Endothelial cell (in vitro differentiated cells): ENCODE results near the gene SAC3D1. TPM values are rescaled to one million over a fixed set of nuclear protein-coding genes. Genes with fewer than 3 reads are reported as not detected.
A peak's percentile ranks its signal among the peaks of the same experiment; 100 is the strongest.

ENCODE experiments used
- DNase-seq: peaks from one replicate; pipeline ENCODE4 v3.0.0; 2021; ENCODE audit warnings: low spot score
- H3K27ac Mint-ChIP-seq: one replicate; pipeline ENCODE4 v1.8.0; 2021; ENCODE audit warnings: mixed read lengths, inconsistent platforms; ENCODE audit not compliant: unreplicated experiment
- H3K27me3 Mint-ChIP-seq: one replicate; pipeline ENCODE4 v1.8.0; 2021; ENCODE audit warnings: mild to moderate bottlenecking, moderate library complexity, mixed read lengths, inconsistent platforms; ENCODE audit not compliant: unreplicated experiment
- H3K36me3 Mint-ChIP-seq: one replicate; pipeline ENCODE4 v1.8.0; 2021; ENCODE audit warnings: mild to moderate bottlenecking, low read depth, mixed read lengths, inconsistent platforms; ENCODE audit not compliant: unreplicated experiment
- H3K4me1 Mint-ChIP-seq: one replicate; pipeline ENCODE4 v1.8.0; 2021; ENCODE audit warnings: mild to moderate bottlenecking, mixed read lengths, inconsistent platforms; ENCODE audit not compliant: unreplicated experiment
- H3K4me3 Mint-ChIP-seq: one replicate; pipeline ENCODE4 v1.8.0; 2021; ENCODE audit warnings: mild to moderate bottlenecking, mixed read lengths, inconsistent platforms; ENCODE audit not compliant: unreplicated experiment
- H3K9me3 Mint-ChIP-seq: one replicate; pipeline ENCODE4 v1.8.0; 2021; ENCODE audit warnings: mixed read lengths, inconsistent platforms; ENCODE audit not compliant: unreplicated experiment
- total RNA-seq: library from RNA; stranded (reverse); fragmentation: NEBNext Ultra II Directional; extraction: Animal tissue kit (Norgen Biotek cat#: 25700); gene quantifications from one replicate; pipeline ENCODE4 v1.2.1, GENCODE V29; 2021; ENCODE audit not compliant: unreplicated experiment
- TF ChIP-seq, protein P1 (sequence below): fragments of 200-600 bp; sonication (generic); IDR thresholded peaks from one replicate; pipeline ENCODE4 v1.5.0; 2021; ENCODE audit warnings: antibody characterized with exemption; ENCODE audit not compliant: unreplicated experiment

Gene SAC3D1
- total RNA-seq, 1 donor from 2014 or later: 4.8 TPM

DNA sequence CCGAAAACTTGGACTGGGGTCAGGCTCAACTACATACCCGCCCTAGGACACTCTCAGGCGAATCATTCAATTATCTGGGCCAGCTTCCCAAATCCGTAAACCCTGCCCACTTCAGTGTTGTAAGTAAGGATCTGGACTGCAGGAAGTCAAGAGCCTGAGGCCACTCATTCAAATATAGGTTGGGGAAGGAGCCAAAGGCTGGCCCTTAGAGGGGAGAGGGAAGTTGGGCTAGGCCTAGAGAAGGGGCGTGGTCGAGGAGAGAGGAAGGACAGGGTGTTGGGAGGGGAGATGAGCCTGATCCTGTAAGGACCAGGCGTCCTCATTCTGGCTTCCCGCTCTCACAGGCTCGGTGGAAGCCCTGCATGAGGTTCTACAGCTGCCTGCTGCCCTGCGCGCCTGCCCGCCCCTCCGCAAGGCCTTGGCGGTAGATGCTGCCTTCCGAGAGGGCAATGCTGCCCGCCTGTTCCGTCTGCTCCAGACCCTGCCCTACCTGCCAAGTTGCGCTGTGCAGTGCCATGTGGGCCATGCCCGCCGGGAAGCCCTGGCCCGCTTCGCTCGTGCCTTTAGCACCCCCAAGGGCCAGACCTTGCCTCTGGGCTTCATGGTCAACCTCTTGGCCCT, 3.0 kb downstream of the SAC3D1 start:
- H3K9me3 Mint-ChIP-seq: no peaks in the 10 kb centered on the region
- peaks cover 8% of the 10 kb centered on the region for H3K27me3 Mint-ChIP-seq
- TF ChIP-seq, protein P1, sequence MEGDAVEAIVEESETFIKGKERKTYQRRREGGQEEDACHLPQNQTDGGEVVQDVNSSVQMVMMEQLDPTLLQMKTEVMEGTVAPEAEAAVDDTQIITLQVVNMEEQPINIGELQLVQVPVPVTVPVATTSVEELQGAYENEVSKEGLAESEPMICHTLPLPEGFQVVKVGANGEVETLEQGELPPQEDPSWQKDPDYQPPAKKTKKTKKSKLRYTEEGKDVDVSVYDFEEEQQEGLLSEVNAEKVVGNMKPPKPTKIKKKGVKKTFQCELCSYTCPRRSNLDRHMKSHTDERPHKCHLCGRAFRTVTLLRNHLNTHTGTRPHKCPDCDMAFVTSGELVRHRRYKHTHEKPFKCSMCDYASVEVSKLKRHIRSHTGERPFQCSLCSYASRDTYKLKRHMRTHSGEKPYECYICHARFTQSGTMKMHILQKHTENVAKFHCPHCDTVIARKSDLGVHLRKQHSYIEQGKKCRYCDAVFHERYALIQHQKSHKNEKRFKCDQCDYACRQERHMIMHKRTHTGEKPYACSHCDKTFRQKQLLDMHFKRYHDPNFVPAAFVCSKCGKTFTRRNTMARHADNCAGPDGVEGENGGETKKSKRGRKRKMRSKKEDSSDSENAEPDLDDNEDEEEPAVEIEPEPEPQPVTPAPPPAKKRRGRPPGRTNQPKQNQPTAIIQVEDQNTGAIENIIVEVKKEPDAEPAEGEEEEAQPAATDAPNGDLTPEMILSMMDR: no peak
- H3K27ac Mint-ChIP-seq: no peak overlapping the region
- no peak for DNase-seq
- H3K4me3 Mint-ChIP-seq: peak overlapping the region; percentile 67
- H3K4me1 Mint-ChIP-seq: peaks cover 9% of the 10 kb centered on the region
- peaks cover 9% of the 10 kb centered on the region for H3K36me3 Mint-ChIP-seq

DNA sequence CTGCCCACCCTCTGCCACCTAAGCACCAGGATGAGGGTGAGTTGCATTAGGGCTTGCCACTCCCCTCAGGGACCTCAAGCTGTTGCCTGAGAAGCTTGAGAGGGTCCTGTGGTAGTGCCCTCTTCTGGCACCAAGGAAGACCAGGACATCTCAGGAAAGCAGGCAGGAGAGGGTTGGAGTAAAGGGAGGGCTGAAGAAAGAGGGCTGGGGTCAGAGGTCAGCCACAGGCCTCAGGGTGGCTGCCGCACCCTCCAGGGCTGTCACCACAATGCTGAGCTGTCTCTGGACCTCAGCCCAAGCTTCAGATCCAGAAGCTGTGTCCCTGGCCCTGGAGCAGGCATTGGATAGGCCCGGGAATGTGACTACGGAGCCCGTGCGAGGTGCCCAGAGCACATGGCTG, 4.1 kb downstream of the SAC3D1 start:
- Mint-ChIP-seq H3K4me1 (peaks cover 9% of the 10 kb centered on the region), H3K27me3 (peaks cover 8% of the 10 kb centered on the region), H3K4me3 (no peak overlapping the region), H3K36me3 (peaks cover 9% of the 10 kb centered on the region), H3K27ac (no peak overlapping the region), H3K9me3 (no peaks in the 10 kb centered on the region)
- no peak for DNase-seq
- TF ChIP-seq, protein P1: no peak

DNA sequence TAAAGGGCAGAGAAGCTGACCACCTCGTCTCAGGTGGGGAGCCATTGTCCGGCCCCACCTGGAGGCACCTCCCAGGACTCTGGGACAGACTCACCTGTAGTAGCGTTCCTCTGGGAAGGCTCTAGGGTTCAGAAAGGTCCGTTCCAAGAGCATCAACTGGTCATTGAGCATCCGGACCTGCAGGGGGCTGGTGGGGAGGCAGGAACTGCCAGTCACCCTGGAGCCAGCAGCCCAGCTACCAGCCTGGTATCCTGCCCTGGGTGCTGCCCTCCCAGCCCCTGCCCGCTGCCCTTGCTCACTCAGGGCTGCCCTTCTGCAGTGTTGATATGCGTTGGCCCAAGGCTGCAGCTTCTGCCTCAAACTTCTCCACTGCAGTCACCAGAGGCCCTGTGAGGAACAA, 4.7 kb downstream of the SAC3D1 start:
- DNase-seq: no peak
- Mint-ChIP-seq H3K36me3 (peaks cover 9% of the 10 kb centered on the region), H3K4me3 (no peak overlapping the region), H3K9me3 (no peaks in the 10 kb centered on the region), H3K4me1 (peaks cover 6% of the 10 kb centered on the region), H3K27ac (no peak overlapping the region), H3K27me3 (peaks cover 5% of the 10 kb centered on the region)
- TF ChIP-seq, protein P1: no peak

DNA sequence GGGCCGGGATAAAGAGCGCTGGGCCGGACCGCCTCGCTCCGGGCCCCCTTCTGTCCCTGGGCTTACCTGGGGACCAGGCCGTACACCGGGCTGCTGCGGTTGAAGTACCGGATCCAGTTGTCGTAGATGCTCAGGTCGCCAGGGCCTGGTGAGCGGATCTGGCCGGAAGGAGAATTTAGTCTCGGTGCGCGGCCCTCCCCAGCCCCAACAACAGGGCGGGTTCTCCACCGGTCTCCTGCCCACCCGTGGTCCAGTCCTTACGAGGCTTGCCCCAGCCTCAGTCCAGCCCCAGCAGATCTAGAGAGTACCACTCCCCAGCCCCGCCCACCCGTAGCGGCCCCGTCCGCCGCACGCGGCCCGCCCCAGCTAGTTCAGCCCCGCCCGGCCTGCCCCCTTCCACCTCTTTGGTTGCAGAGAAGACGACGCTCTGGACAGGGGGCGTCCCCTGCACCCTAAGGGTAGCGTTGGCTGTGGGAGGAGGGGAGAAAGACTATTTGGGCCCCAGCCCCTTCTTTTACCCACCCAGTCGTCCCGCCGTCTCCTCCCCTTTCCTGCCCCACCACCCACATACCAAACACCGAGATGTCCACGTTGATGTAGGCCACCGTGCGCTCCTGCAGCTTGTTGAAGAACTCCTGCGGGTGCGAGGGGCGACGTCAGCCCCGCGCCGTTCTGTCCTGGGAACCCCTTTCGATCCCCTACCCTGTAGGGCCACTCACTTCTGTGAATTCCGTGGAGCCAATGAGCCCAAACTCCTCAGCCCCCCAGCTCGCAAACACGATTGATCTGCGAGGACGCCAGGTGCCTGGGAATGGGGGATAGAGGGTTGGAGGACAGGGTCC, 6.8 kb downstream of the SAC3D1 start:
- TF ChIP-seq, protein P1: no peak
- Mint-ChIP-seq H3K27ac (no peak overlapping the region), H3K36me3 (peaks cover 9% of the 10 kb centered on the region), H3K27me3 (peaks cover 1% of the 10 kb centered on the region), H3K4me1 (peaks cover 4% of the 10 kb centered on the region), H3K9me3 (no peaks in the 10 kb centered on the region), H3K4me3 (no peak overlapping the region)
- DNase-seq: no peak

DNA sequence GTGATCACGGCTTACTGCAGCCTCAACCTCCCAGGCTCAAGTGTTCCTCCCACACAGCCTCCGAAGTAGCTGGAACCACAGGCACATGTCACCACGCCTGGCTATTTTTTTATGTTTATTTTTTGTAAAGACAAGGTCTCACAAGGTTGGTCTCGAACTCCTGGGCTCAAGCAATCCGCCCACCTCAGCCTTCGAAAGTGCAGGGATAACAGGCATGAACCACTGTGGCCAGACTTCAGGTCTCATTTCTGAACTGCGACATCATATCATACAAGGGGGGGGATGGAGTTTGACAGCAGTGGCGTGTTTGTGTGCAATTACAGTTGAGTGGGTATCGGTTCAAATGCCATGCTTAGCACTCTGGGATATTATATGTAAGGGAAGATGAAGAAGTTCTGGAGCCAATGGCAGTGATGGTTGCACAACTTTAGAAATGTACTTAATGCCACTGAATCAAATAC, 10.4 kb downstream of the SAC3D1 start:
- H3K4me3 Mint-ChIP-seq: no peak overlapping the region
- peaks cover 1% of the 10 kb centered on the region for H3K27me3 Mint-ChIP-seq
- no peak for DNase-seq
- peaks cover 4% of the 10 kb centered on the region for H3K36me3 Mint-ChIP-seq
- H3K4me1 Mint-ChIP-seq: peaks cover 4% of the 10 kb centered on the region
- no peaks in the 10 kb centered on the region for H3K9me3 Mint-ChIP-seq
- H3K27ac Mint-ChIP-seq: no peak overlapping the region
- TF ChIP-seq, protein P1: no peak
